DND-41 (cell line): ENCODE results near the gene RBM20.

Experiments
- ATAC-seq: fragments of 200-7000 bp; cut with Tn5 transposase; 3 replicates; pipeline ENCODE4 v1.9.1; 2021; ENCODE audit warnings: low read depth; ENCODE audit not compliant: insufficient read depth
- DNase-seq: peaks from one replicate; pipeline ENCODE4 v3.0.0-alpha.2; 2020
- H2AFZ ChIP-seq: 2 replicates; pipeline ENCODE4 v1.6.0; 2012; ENCODE audit warnings: low read depth, low read length
- H3K27ac ChIP-seq: 2 replicates; pipeline ENCODE4 v1.5.1; 2012; ENCODE audit warnings: low read length, inconsistent platforms
- H3K27me3 ChIP-seq: fragments of 200-600 bp; sonication (generic); 2 replicates; pipeline ENCODE4 v1.6.0; 2012; ENCODE audit warnings: low read length, mild to moderate bottlenecking, inconsistent platforms; ENCODE audit not compliant: insufficient read depth, poor library complexity
- H3K36me3 ChIP-seq: 2 replicates; pipeline ENCODE4 v1.5.1; 2012; ENCODE audit warnings: low read length, inconsistent platforms; ENCODE audit not compliant: insufficient read depth
- H3K4me1 ChIP-seq: 2 replicates; pipeline ENCODE4 v1.5.1; 2012; ENCODE audit warnings: mild to moderate bottlenecking, low read length; ENCODE audit not compliant: insufficient read depth
- H3K4me2 ChIP-seq: 2 replicates; pipeline ENCODE4 v1.6.0; 2012; ENCODE audit warnings: mild to moderate bottlenecking, moderate library complexity, low read length, inconsistent platforms; ENCODE audit not compliant: insufficient read depth
- H3K4me3 ChIP-seq, 2 experiments: fragments of 200-600 bp in 1 of 2; shearing (Covaris generic) in 1 of 2; 2 replicates each; pipeline ENCODE4 v1.5.1; 2012 to 2016; ENCODE audit warnings: inconsistent platforms in 2 of 2, low read length in 2 of 2, mild to moderate bottlenecking in 2 of 2, low read depth in 1 of 2, moderate library complexity in 1 of 2
- H3K79me2 ChIP-seq: 2 replicates; pipeline ENCODE4 v1.6.0; 2012; ENCODE audit warnings: low read length, inconsistent platforms; ENCODE audit not compliant: insufficient read depth
- H3K9ac ChIP-seq: 2 replicates; pipeline ENCODE4 v1.6.0; 2012; ENCODE audit warnings: low read depth, mild to moderate bottlenecking, inconsistent platforms, low read length, moderate library complexity
- H3K9me3 ChIP-seq: 2 replicates; pipeline ENCODE4 v1.5.1; 2012; ENCODE audit warnings: low read length, moderate library complexity, mild to moderate bottlenecking, inconsistent platforms; ENCODE audit not compliant: insufficient read depth, severe bottlenecking
- H4K20me1 ChIP-seq: 2 replicates; pipeline ENCODE4 v1.6.0; 2012; ENCODE audit warnings: low read length; ENCODE audit not compliant: insufficient read depth
- CTCF ChIP-seq: IDR thresholded peaks from 2 replicates; pipeline ENCODE4 v1.5.1; 2012; ENCODE audit warnings: borderline replicate concordance, low read length, moderate library complexity, mild to moderate bottlenecking; ENCODE audit not compliant: poor library complexity, severe bottlenecking; ENCODE audit errors: extremely low read depth
- EZH2 ChIP-seq: IDR thresholded peaks from 3 replicates; pipeline ENCODE4 v1.6.1; 2012; ENCODE audit warnings: borderline replicate concordance, low read depth, mild to moderate bottlenecking, moderate library complexity, low read length, inconsistent platforms; ENCODE audit not compliant: severe bottlenecking

The RBM20 gene

GRCh38 chr10:110698340-110698739 lies 54.2 kb downstream of the RBM20 start:
- H3K9me3 ChIP-seq: no peaks in the 10 kb centered on the region
- no peak for TF ChIP-seq CTCF
- H3K4me3 ChIP-seq: no peak overlapping the region
- no peaks in the 10 kb centered on the region for H3K4me1 ChIP-seq
- ATAC-seq (no peak), DNase-seq (no peak)
- no peaks in the 10 kb centered on the region for H3K79me2 ChIP-seq
- H3K4me2 ChIP-seq: no peak overlapping the region
- H3K27me3 ChIP-seq: no peaks in the 10 kb centered on the region
- H2AFZ ChIP-seq: no peak overlapping the region
- H3K36me3 ChIP-seq: no peaks in the 10 kb centered on the region
- no peaks in the 10 kb centered on the region for H4K20me1 ChIP-seq
- no peak overlapping the region for H3K9ac ChIP-seq
- H3K27ac ChIP-seq: no peak overlapping the region

- ATAC-seq (no peak), DNase-seq (no peak)
- Histone ChIP-seq H3K4me3 (no peak overlapping the region), H3K36me3 (no peaks in the 10 kb centered on the region), H3K9ac (no peak overlapping the region), H3K79me2 (no peaks in the 10 kb centered on the region), H3K9me3 (no peaks in the 10 kb centered on the region), H2AFZ (no peak overlapping the region), H3K4me2 (no peak overlapping the region), H3K27me3 (no peaks in the 10 kb centered on the region), H4K20me1 (no peaks in the 10 kb centered on the region), H3K4me1 (no peaks in the 10 kb centered on the region), H3K27ac (no peak overlapping the region)
- TF ChIP-seq EZH2: no peak
- TF ChIP-seq CTCF: no peak
Observed at GRCh38 chr10:110698782-110699201, 54.7 kb downstream of the RBM20 start.

- Histone ChIP-seq H3K9ac (no peak overlapping the region), H2AFZ (no peak overlapping the region; the same call in 1 of the 2 replicates), H3K9me3 (no peaks in the 10 kb centered on the region), H3K79me2 (no peaks in the 10 kb centered on the region), H3K4me2 (no peak overlapping the region), H4K20me1 (no peaks in the 10 kb centered on the region), H3K4me3 (no peak overlapping the region), H3K27ac (no peak overlapping the region), H3K4me1 (no peaks in the 10 kb centered on the region), H3K36me3 (no peaks in the 10 kb centered on the region), H3K27me3 (no peaks in the 10 kb centered on the region)
- DNase-seq (no peak), ATAC-seq (no peak)
- TF ChIP-seq EZH2 (no peak), CTCF (no peak)
Observed at GRCh38 chr10:110699859-110700468, 55.8 kb downstream of the RBM20 start.

GRCh38 chr10:110700947-110701616 lies 56.9 kb downstream of the RBM20 start:
- no peaks in the 10 kb centered on the region for H3K4me1 ChIP-seq
- DNase-seq: no peak
- H4K20me1 ChIP-seq: no peaks in the 10 kb centered on the region
- H3K9ac ChIP-seq: no peak overlapping the region
- no peak overlapping the region for H2AFZ ChIP-seq
- H3K27me3 ChIP-seq: no peaks in the 10 kb centered on the region
- no peaks in the 10 kb centered on the region for H3K79me2 ChIP-seq
- H3K36me3 ChIP-seq: no peaks in the 10 kb centered on the region
- no peaks in the 10 kb centered on the region for H3K9me3 ChIP-seq
- H3K27ac ChIP-seq: no peak overlapping the region
- TF ChIP-seq EZH2 (no peak), CTCF (no peak)
- H3K4me2 ChIP-seq: no peak overlapping the region
- no peak for ATAC-seq
- no peak overlapping the region for H3K4me3 ChIP-seq
